Body of pancreas (tissue), 4 donors: Measurements from ENCODE around the gene GPS1. TPM values are rescaled to one million over a fixed set of nuclear protein-coding genes. Genes with fewer than 3 reads are reported as not detected.

Experiments used
- ATAC-seq: fragments of 150-250 bp; one replicate; pipeline ENCODE4 v1.9.1; 2016
- DNase-seq, 4 donors: peaks; one replicate each; pipeline ENCODE4 v3.0.0-alpha.2; 2019
- H3K27ac ChIP-seq, 4 donors: fragments of 200-600 bp; sonication (generic); 1 replicate in 3 of 4; 2 replicates in 1 of 4; pipeline versions ENCODE4 v1.5.1 to v1.6.1; 2016 to 2019; ENCODE audit warnings: mild to moderate bottlenecking in 1 of 4, mixed read lengths in 1 of 4, moderate library complexity in 1 of 4
- H3K27me3 ChIP-seq, 2 donors: fragments of 200-600 bp; sonication (generic); one replicate each; pipeline ENCODE4 v1.6.0; 2016; ENCODE audit warnings: mild to moderate bottlenecking in 1 of 2
- H3K36me3 ChIP-seq, 2 donors: fragments of 200-600 bp; sonication (generic); replicated peaks in 1 of 2; 2 replicates each; pipeline ENCODE4 v1.5.1; 2016; ENCODE audit warnings: low read depth in 2 of 2; ENCODE audit not compliant: insufficient read depth in 1 of 2
- H3K4me1 ChIP-seq: fragments of 200-600 bp; sonication (generic); one replicate; pipeline ENCODE4 v1.6.0; 2016
- H3K4me3 ChIP-seq, 2 donors: fragments of 200-600 bp; sonication (generic); 1 replicate in 1 of 2; 2 replicates in 1 of 2; pipeline ENCODE4 v1.5.1; 2016 to 2019
- H3K9me3 ChIP-seq, 3 donors: fragments of 200-600 bp; sonication (generic); 1 replicate in 2 of 3; 2 replicates in 1 of 3; pipeline ENCODE4 v1.5.1; 2016
- POLR2A ChIP-seq, 3 donors: fragments of 450-650 bp; IDR thresholded peaks; one replicate each; pipeline ENCODE4 v1.6.1; 2016; ENCODE audit warnings: antibody characterized with exemption in 3 of 3, mild to moderate bottlenecking in 2 of 3
- WGBS, 2 donors: methylation state at CpG; one replicate each; pipeline ENCODE4 v1.1.5; 2017; 5-methylcytosine and 5-hydroxymethylcytosine counted together
- intact Hi-C: fragments of 100-400 bp; cut with DNase I; formaldehyde crosslinking; loops from one replicate; pipeline ENCODE4 v1.15.1; 2023
- total RNA-seq, 2 donors: library from RNA; depleted of rRNA; stranded (reverse); fragments of >200 nt; gene quantifications; one replicate each; pipeline ENCODE4 v1.1.0, GENCODE V29; 2016
- TF ChIP-seq, protein P1 (sequence below), 7 experiments: fragments of 450-650 bp in 4 of 7; fragments of 200-600 bp in 3 of 7; sonication (generic) in 3 of 7; IDR thresholded peaks; one replicate each; pipeline ENCODE4 v1.5.1; 2016 to 2019; ENCODE audit warnings: antibody characterized with exemption in 7 of 7

The GPS1 gene
- total RNA-seq, 2 donors from 2014 or later = 63.0 to 86.4 TPM

DNA sequence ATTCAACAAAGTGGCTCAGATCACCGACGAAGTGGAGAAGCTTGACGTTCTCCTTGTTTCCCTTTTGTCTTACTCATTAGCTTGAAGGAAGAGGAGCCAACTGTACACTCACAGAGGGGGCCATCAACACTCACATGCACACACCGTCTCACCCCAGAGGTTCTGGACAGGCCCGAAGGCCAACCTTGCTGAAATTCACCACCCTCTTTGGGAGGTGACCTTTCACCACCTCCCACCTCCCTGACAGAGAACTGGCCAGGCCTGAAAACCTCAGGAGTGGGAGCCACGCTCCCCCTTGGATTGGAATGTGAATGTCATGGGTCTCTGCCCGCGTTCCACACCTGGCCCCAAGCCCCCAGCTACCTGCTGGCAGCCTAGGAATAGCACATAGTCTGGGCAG is 16.2 kb upstream of the GPS1 start:
- Histone ChIP-seq H3K9me3 (no peaks in the 10 kb centered on the region), H3K4me1 (peaks cover 44% of the 10 kb centered on the region), H3K27ac (no peak overlapping the region), H3K4me3 (no peak overlapping the region), H3K27me3 (no peaks in the 10 kb centered on the region), H3K36me3 (no peaks in the 10 kb centered on the region)
- ATAC-seq (no peak), DNase-seq (no peak)
- 90 to 94% methylated on average over 8 of the region's 8 CpGs for WGBS, 2 donors
- intact Hi-C loops = no loop called here
- TF ChIP-seq, protein P1, sequence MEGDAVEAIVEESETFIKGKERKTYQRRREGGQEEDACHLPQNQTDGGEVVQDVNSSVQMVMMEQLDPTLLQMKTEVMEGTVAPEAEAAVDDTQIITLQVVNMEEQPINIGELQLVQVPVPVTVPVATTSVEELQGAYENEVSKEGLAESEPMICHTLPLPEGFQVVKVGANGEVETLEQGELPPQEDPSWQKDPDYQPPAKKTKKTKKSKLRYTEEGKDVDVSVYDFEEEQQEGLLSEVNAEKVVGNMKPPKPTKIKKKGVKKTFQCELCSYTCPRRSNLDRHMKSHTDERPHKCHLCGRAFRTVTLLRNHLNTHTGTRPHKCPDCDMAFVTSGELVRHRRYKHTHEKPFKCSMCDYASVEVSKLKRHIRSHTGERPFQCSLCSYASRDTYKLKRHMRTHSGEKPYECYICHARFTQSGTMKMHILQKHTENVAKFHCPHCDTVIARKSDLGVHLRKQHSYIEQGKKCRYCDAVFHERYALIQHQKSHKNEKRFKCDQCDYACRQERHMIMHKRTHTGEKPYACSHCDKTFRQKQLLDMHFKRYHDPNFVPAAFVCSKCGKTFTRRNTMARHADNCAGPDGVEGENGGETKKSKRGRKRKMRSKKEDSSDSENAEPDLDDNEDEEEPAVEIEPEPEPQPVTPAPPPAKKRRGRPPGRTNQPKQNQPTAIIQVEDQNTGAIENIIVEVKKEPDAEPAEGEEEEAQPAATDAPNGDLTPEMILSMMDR (IDR thresholded peaks at IDR 0.05) = no peak
- no peak for TF ChIP-seq POLR2A (IDR thresholded peaks at IDR 0.05)

DNA sequence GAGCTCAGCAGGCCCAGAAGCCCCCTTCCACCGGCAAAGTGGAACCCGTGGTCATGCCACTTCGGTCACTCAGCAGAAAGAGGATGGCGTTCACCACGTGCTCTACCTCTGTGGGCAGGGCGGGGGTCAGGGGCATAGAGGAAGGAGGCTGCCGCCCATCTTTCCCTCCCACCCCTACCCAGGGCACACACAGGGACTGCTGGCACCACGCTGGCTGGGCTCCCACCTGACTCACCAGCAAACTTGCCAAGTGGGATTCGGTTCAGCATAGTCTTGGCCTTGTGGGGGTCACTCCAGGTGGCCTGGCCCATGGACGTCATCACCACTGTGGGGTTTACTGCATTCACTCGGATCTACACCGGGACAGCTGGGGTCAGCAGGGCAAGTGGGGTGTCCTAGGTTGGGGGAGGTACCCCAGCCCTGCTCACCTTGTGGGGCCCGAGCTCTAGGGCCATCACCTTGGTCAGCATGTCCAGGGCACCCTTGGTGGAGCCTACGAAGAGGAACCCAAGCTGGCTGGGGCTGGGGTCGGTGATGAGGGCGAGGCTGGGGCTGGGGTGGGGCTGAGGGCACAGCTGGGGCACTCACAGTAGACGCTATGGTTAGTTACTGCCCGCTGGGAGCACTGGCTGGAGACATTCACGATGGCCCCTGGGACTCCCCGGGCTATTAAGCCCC is 15.6 kb upstream of the GPS1 start:
- no peaks in the 10 kb centered on the region for H3K36me3 ChIP-seq
- peak overlapping the region in 1 of 2 donors; percentile 52 for H3K4me3 ChIP-seq
- intact Hi-C loops = no loop called here
- H3K27ac ChIP-seq = peak overlapping the region in 2 of 4 donors; percentile 94
- H3K27me3 ChIP-seq = no peaks in the 10 kb centered on the region
- TF ChIP-seq, protein P1 (IDR thresholded peaks at IDR 0.05) = no peak
- no peak for TF ChIP-seq POLR2A (IDR thresholded peaks at IDR 0.05)
- DNase-seq (peak in 1 of 4 donors; percentile 40), ATAC-seq (no peak)
- no peaks in the 10 kb centered on the region for H3K9me3 ChIP-seq
- 75 to 81% methylated on average over 12 to 19 of the region's 20 CpGs for WGBS, 2 donors
- H3K4me1 ChIP-seq = peaks cover 38% of the 10 kb centered on the region

- Histone ChIP-seq H3K4me1 (peaks cover 37% of the 10 kb centered on the region), H3K4me3 (peak overlapping the region; percentile 52 to 68), H3K27ac (peak overlapping the region; percentile 94 to 100 (median 96)), H3K27me3 (no peaks in the 10 kb centered on the region), H3K36me3 (no peaks in the 10 kb centered on the region), H3K9me3 (no peaks in the 10 kb centered on the region)
- DNase-seq (peak in 1 of 4 donors; percentile 32), ATAC-seq (peak; percentile 1)
- WGBS, 2 donors = 6 to 20% methylated on average over 1 to 23 of the region's 23 CpGs
- TF ChIP-seq POLR2A (IDR thresholded peaks at IDR 0.05) = no peak
- TF ChIP-seq, protein P1 (IDR thresholded peaks at IDR 0.05) = no peak
- intact Hi-C loops = no loop called here
Measured at GRCh38 chr17:82036634-82037091, 15.0 kb upstream of the GPS1 start.

DNA sequence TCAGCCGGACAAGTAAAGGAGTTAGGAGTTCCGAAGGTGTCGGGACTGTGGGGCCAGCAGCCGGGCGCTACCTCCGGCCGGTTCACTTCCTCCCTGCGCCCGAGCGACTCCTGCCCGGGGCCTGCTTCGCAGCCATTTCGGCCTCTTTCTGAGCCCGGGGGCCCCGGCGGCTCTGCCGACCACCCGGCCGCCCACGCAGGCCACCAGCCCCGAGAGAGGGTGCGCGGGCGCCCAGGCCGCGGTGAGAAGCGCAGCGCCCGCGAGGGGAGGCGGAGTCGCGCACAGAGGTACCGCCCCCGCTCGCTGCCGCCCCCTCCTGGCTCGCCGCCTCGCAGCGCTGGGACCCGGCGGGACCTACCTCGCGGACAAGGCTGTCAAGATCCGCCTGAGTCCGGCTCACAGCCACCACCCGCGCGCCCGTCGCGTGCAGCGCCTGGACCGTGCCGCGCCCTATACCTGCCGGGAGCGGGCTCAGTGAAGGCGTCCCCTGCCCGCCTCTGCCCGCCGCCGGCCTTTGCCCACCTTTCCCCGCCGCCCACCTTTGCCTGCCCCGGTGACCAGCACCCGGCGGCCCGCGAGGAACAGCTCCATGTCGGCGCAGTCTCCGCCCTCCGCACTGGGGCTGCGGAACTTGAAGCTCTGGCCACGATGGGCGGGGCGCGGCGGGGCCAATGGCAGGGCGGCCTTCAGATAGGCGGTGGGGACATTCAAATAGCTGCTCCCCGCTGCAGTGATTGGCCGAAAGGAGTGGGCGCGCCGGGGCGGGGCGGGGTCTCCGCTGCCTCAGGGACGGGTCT is 14.4 kb upstream of the GPS1 start, which contains the start of gene DCXR:
TSS of gene DCXR (minus strand) at position 606 of the 797 bp plus-strand sequence. CDS start at position 591, 15 bp downstream.
- ATAC-seq (peak; percentile 95), DNase-seq (peak; percentile 97 to 98 (median 98))
- Histone ChIP-seq H3K36me3 (no peaks in the 10 kb centered on the region), H3K9me3 (no peaks in the 10 kb centered on the region), H3K27me3 (no peaks in the 10 kb centered on the region), H3K4me1 (peaks cover 32% of the 10 kb centered on the region), H3K4me3 (peak within 1 kb of the TSS; percentile 52 to 68), H3K27ac (peak within 1 kb of the TSS; percentile 94 to 100 (median 96))
- intact Hi-C loops = no loop called here
- peak; percentile 92 to 94 (median 93) for TF ChIP-seq POLR2A (IDR thresholded peaks at IDR 0.05)
- TF ChIP-seq, protein P1 (IDR thresholded peaks at IDR 0.05) = peak; percentile 59 to 90 (median 70)
- 0% methylated on average over 32 to 89 of the region's 92 CpGs for WGBS, 2 donors
